H1 (cell line): ENCODE results near the gene ARSK. TPM values are rescaled to one million over a fixed set of nuclear protein-coding genes. Genes with fewer than 3 reads are reported as not detected.

ENCODE experiments used
- CTBP2 ChIP-seq: IDR thresholded peaks from 2 replicates; pipeline ENCODE4 v1.7.0; 2011; ENCODE audit warnings: borderline replicate concordance, mild to moderate bottlenecking, moderate library complexity, mixed read lengths, low read length; ENCODE audit not compliant: insufficient read depth, insufficient read length
- HDAC2 ChIP-seq, 2 experiments: fragments of 300-600 bp in 1 of 2; sonication (generic) in 1 of 2; IDR thresholded peaks; 2 replicates each; pipeline ENCODE4 v1.6.1; 2011 to 2012; ENCODE audit warnings: low read depth in 2 of 2, low read length in 2 of 2, mild to moderate bottlenecking in 2 of 2, moderate library complexity in 2 of 2, borderline replicate concordance in 1 of 2, inconsistent platforms in 1 of 2
- KDM1A ChIP-seq: fragments of 200-600, 300-600 bp; sonication (generic); IDR thresholded peaks from 2 replicates; pipeline ENCODE4 v1.7.1; 2016; ENCODE audit warnings: mild to moderate bottlenecking, low read length, borderline replicate concordance
- MAX ChIP-seq: IDR thresholded peaks from 2 replicates; pipeline ENCODE4 v1.6.1; 2012; ENCODE audit warnings: inconsistent platforms
- SP1 ChIP-seq: IDR thresholded peaks from 2 replicates; pipeline ENCODE4 v1.6.1; 2011; ENCODE audit warnings: low read depth, low read length
- ZNF274 ChIP-seq: IDR thresholded peaks from 2 replicates; pipeline ENCODE4 v1.7.0; 2012; ENCODE audit warnings: low read length, borderline replicate concordance; ENCODE audit errors: extremely low read depth
- polyA plus RNA-seq, 7 experiments: library from polyadenylated mRNA; depleted of rRNA in 3 of 7; stranded (reverse) in 5 of 7; unstranded in 2 of 7; fragments of >200 nt in 5 of 7; fragments of 200-250 nt in 2 of 7; gene quantifications; 1 replicate in 5 of 7; 2 replicates in 1 of 7; 4 replicates in 1 of 7; pipeline versions ENCODE4 v1.2.1 to v1.2.3, GENCODE V29; 2011 to 2013; ENCODE audit warnings: missing spikeins in 2 of 7, mixed read lengths in 2 of 7
- total RNA-seq: library from RNA; stranded (reverse); fragmentation: NEBNext Ultra II Directional; extraction: Animal tissue kit (Norgen Biotek cat#: 25700); gene quantifications from 2 replicates; pipeline ENCODE4 v1.2.1, GENCODE V29; 2021

ARSK gene
- total and polyA plus RNA-seq, 2 of the 8 experiments (the other 6 are each of a cell fraction or from before 2014, with no cell fraction given) = 8.4 to 14.1 TPM

DNA sequence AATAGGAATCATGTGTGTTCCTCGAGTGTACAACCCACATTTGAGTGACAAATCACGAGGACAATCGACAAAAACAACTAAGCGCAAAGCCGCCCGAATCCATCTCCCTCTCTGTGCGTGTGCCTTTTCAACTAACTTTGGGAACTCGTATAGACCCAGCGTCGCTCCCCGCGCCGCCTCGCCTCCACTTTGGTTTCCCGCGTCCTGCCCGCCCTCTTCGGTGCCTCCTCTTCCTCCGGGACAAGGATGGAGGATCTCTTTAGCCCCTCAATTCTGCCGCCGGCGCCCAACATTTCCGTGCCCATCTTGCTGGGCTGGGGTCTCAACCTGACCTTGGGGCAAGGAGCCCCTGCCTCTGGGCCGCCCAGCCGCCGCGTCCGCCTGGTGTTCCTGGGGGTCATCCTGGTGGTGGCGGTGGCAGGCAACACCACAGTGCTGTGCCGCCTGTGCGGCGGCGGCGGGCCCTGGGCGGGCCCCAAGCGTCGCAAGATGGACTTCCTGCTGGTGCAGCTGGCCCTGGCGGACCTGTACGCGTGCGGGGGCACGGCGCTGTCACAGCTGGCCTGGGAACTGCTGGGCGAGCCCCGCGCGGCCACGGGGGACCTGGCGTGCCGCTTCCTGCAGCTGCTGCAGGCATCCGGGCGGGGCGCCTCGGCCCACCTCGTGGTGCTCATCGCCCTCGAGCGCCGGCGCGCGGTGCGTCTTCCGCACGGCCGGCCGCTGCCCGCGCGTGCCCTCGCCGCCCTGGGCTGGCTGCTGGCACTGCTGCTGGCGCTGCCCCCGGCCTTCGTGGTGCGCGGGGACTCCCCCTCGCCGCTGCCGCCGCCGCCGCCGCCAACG is 65.3 kb downstream of the ARSK start, which contains the start of gene GPR150 (continued):
- TF ChIP-seq KDM1A = no peak
- no peak for TF ChIP-seq SP1
- TF ChIP-seq ZNF274 = no peak
- peak; percentile 94 for TF ChIP-seq MAX
- TF ChIP-seq HDAC2 (IDR thresholded peaks at IDR 0.05; ENCODE audit: borderline replicate concordance in 1 of 2, low read depth in 2 of 2, low read length in 2 of 2) = 0 out of 4 replicates have a peak, but pooled peaks of 1 of the 2 experiments have one; percentile 42
- peak; percentile 11 for TF ChIP-seq CTBP2
